ENCODE measurements around the gene OLR1.

DNA sequence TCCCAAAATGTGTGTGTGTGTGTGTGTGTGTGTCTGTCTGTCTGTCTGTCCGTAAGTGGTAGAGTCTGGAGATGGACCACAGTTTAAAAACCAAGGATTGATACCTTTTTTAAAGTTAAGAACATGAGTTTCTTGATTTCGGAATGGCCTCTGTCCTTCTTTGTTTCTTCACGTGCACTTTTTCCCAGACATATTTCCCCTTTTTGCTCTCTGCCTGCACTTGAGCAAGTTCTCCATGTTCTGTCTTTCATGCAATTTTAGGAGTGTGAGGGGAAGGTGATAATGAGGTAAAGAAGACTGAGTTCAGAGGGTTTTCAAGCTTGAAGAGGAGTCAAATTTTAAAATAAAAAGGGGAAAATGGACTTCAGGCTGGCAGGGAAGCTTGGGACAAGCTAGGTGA lies 12.7 kb downstream of the OLR1 start:
- TF ChIP-seq, protein P1, sequence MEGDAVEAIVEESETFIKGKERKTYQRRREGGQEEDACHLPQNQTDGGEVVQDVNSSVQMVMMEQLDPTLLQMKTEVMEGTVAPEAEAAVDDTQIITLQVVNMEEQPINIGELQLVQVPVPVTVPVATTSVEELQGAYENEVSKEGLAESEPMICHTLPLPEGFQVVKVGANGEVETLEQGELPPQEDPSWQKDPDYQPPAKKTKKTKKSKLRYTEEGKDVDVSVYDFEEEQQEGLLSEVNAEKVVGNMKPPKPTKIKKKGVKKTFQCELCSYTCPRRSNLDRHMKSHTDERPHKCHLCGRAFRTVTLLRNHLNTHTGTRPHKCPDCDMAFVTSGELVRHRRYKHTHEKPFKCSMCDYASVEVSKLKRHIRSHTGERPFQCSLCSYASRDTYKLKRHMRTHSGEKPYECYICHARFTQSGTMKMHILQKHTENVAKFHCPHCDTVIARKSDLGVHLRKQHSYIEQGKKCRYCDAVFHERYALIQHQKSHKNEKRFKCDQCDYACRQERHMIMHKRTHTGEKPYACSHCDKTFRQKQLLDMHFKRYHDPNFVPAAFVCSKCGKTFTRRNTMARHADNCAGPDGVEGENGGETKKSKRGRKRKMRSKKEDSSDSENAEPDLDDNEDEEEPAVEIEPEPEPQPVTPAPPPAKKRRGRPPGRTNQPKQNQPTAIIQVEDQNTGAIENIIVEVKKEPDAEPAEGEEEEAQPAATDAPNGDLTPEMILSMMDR (IDR thresholded peaks at IDR 0.05; ENCODE audit: insufficient read depth, low read depth, low read length): no peak
- TF ChIP-seq EZH2 (IDR thresholded peaks at IDR 0.05; ENCODE audit: insufficient read depth, low read length): no peak
